Upper lobe of right lung (tissue), 1 donor: Measurements from ENCODE around the gene ACO2. TPM values are rescaled to one million over a fixed set of nuclear protein-coding genes. Genes with fewer than 3 reads are reported as not detected.
A peak's percentile ranks its signal among the peaks of the same experiment; 100 is the strongest.
"Not testable (repeated sequence)": the region's sequence is repeated elsewhere in the genome, so short reads cannot be mapped to it uniquely, and the experiment has no call there.

Experiments
- ATAC-seq: fragments of 200-7000 bp; cut with Tn5 transposase; one replicate; pipeline ENCODE4 v1.9.1; 2020; ENCODE audit warnings: mild to moderate bottlenecking, moderate library complexity
- DNase-seq: peaks from one replicate; pipeline ENCODE4 v3.0.0-alpha.2; 2020
- H3K27ac ChIP-seq: fragments of 200-600 bp; one replicate; pipeline ENCODE4 v1.8.0; 2022
- H3K27me3 ChIP-seq: fragments of 200-600 bp; one replicate; pipeline ENCODE4 v1.8.0; 2022; ENCODE audit warnings: mild to moderate bottlenecking
- H3K36me3 ChIP-seq: fragments of 200-600 bp; one replicate; pipeline ENCODE4 v1.8.0; 2022
- H3K4me1 ChIP-seq: fragments of 200-600 bp; one replicate; pipeline ENCODE4 v1.8.0; 2022
- H3K4me3 ChIP-seq: fragments of 200-600 bp; one replicate; pipeline ENCODE4 v1.8.0; 2022; ENCODE audit warnings: mild to moderate bottlenecking
- H3K9me3 ChIP-seq: fragments of 200-600 bp; one replicate; pipeline ENCODE4 v1.8.0; 2022
- CTCF ChIP-seq: fragments of 200-600 bp; IDR thresholded peaks from one replicate; pipeline ENCODE4 v1.8.0; 2022; ENCODE audit warnings: antibody characterized with exemption
- intact Hi-C: fragments of 100-400 bp; cut with DNase I; formaldehyde crosslinking; loops from one replicate; pipeline ENCODE4 v1.11.0; 2022
- total RNA-seq: library from RNA; stranded (reverse); fragmentation: NEBNext Ultra II Directional; extraction: Animal tissue kit (Norgen Biotek cat#: 25700); gene quantifications from one replicate; pipeline ENCODE4 v1.2.1, GENCODE V29; 2021
- donor health status: DM: no; HTN: yes; CAD: no; lungs with severe emphysema.

Gene ACO2
- total RNA-seq, 1 donor from 2014 or later = 84.1 TPM

DNA sequence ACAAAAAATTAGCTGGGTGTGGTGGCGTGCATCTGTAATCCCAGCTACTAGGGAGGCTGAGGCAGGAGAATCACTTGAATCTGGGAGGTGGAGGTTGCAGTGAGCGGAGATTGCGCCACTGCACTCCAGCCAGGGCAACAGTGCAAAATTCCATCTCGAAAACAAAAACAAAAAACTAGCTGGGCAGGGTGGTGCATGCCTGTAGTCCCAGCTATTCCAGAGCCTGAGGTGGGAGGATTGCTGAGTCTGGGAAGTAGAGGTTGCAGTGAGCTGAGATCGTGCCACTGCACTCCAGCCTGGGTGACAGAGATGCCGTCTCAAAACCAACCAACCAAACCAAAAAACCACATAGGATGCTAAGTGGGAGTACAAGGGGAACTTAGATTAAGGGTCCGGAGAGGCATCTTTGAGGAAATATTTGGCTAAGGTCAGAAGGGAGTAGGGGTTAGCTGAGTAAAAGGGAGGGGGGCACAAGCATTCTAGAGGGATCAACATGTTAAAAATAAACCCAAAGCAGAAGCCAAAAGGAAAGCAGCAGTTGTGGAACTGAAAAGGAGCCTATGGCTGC is 10.7 kb upstream of the ACO2 start:
- no peak overlapping the region for H3K27ac ChIP-seq
- DNase-seq = no peak
- intact Hi-C loops = no loop called here

GRCh38 chr22:41459431-41459830 is 9.5 kb upstream of the ACO2 start:
- ATAC-seq (no peak), DNase-seq (no peak)
- H3K27me3 ChIP-seq = no peaks in the 10 kb centered on the region
- intact Hi-C loops = no loop called here
- H3K27ac ChIP-seq = no peak overlapping the region
- no peaks in the 10 kb centered on the region for H3K4me1 ChIP-seq
- no peak overlapping the region for H3K4me3 ChIP-seq
- no peak for TF ChIP-seq CTCF
- no peaks in the 10 kb centered on the region for H3K9me3 ChIP-seq
- H3K36me3 ChIP-seq = peaks cover 58% of the 10 kb centered on the region

More for the DNA sequence above, 10.7 kb upstream of the ACO2 start:
- TF ChIP-seq CTCF = no peak
- Histone ChIP-seq H3K4me3 (no peak overlapping the region), H3K27me3 (no peaks in the 10 kb centered on the region), H3K36me3 (peaks cover 48% of the 10 kb centered on the region), H3K4me1 (no peaks in the 10 kb centered on the region), H3K9me3 (no peaks in the 10 kb centered on the region)
- ATAC-seq = no peak

GRCh38 chr22:41460071-41460470 is 8.8 kb upstream of the ACO2 start:
- peaks cover 65% of the 10 kb centered on the region for H3K36me3 ChIP-seq
- not testable (repeated sequence) for ATAC-seq

GRCh38 chr22:41461901-41462300 is 7.0 kb upstream of the ACO2 start:
- Histone ChIP-seq H3K4me3 (no peak overlapping the region), H3K36me3 (peaks cover 83% of the 10 kb centered on the region), H3K9me3 (no peaks in the 10 kb centered on the region), H3K4me1 (no peaks in the 10 kb centered on the region), H3K27ac (no peak overlapping the region), H3K27me3 (no peaks in the 10 kb centered on the region)
- intact Hi-C loops = no loop called here
- no peak for TF ChIP-seq CTCF
- no peak for ATAC-seq
- DNase-seq = no peak

More at GRCh38 chr22:41460071-41460470, 8.8 kb upstream of the ACO2 start:
- H3K27me3 ChIP-seq, H3K27ac ChIP-seq, intact Hi-C loops, DNase-seq, H3K4me3 ChIP-seq, H3K4me1 ChIP-seq, H3K9me3 ChIP-seq: not testable (repeated sequence)

GRCh38 chr22:41469218-41469851 is 418 bp downstream of the ACO2 start:
- Histone ChIP-seq H3K36me3 (peaks cover 33% of the 10 kb centered on the region), H3K4me3 (peak overlapping the region; percentile 99), H3K9me3 (no peaks in the 10 kb centered on the region), H3K27me3 (no peaks in the 10 kb centered on the region), H3K27ac (peak overlapping the region; percentile 99), H3K4me1 (peaks cover 18% of the 10 kb centered on the region)
- TF ChIP-seq CTCF = no peak
- ATAC-seq = peak; percentile 44
- DNase-seq = no peak
- intact Hi-C loops = no loop called here

DNA sequence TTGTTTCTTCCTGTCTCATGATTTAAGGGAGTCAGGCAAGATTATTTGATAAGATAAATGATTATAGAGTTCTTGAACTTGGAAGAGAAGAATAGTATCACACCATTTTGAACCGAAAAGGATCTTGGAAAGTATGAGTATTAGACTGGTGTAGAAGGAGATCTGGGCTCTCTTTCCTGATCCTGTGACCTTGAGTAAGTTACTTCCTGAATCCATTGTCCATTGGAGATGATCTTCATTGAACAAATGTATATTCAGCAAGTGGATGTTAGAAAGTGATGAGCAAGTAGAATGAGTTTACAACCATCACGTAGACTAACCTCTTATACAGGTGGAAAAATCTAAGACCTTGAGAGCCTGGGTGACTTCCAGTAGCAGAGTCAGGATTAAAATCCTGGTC is 2.0 kb downstream of the ACO2 start:
- peaks cover 18% of the 10 kb centered on the region for H3K4me1 ChIP-seq
- intact Hi-C loops = no loop called here
- H3K27me3 ChIP-seq = no peaks in the 10 kb centered on the region
- H3K36me3 ChIP-seq = peaks cover 17% of the 10 kb centered on the region
- DNase-seq (no peak), ATAC-seq (no peak)
- no peak overlapping the region for H3K4me3 ChIP-seq
- no peak overlapping the region for H3K27ac ChIP-seq
- H3K9me3 ChIP-seq = no peaks in the 10 kb centered on the region
- no peak for TF ChIP-seq CTCF
